Endothelial cell of umbilical vein (primary cell): Measurements from ENCODE around the gene CLSTN2. TPM values are rescaled to one million over a fixed set of nuclear protein-coding genes. Genes with fewer than 3 reads are reported as not detected.

Experiments
- BruUV-seq: library from RNA; stranded (reverse); fragments of 400-500 nt; replicated peaks from 2 replicates; lab custom pipeline; 2021; lab: Mats Ljungman, UMichigan
- CTCF ChIA-PET: fragments of 300-600, 350-600 bp; sonication (Branson Sonifier 250); formaldehyde crosslinking; loops from one replicate; lab custom pipeline; 2021; ENCODE audit warnings: antibody characterized with exemption, inconsistent platforms; lab: Charles Lee
- POLR2A ChIA-PET: fragments of 300-600, 350-600 bp; sonication (Branson Sonifier 250); formaldehyde crosslinking; loops from one replicate; lab custom pipeline; 2021; ENCODE audit warnings: antibody characterized with exemption, inconsistent platforms; lab: Charles Lee
- DNase-seq: peaks from one replicate; pipeline ENCODE4 v3.0.0-alpha.2; 2011; ENCODE audit warnings: low read depth, low spot score
- FAIRE-seq: peaks from 2 replicates; lab custom pipeline; 2011; peaks lifted over from hg19 to GRCh38; lab: Jason Lieb, UNC
- H2AFZ ChIP-seq: 2 replicates; pipeline ENCODE4 v1.6.0; 2012; ENCODE audit warnings: low read depth, low read length, control low read depth, inconsistent platforms
- H3K27ac ChIP-seq: 2 replicates; pipeline ENCODE4 v1.5.1; 2011; ENCODE audit warnings: low read depth, mild to moderate bottlenecking, control low read depth, low read length, moderate library complexity; ENCODE audit not compliant: insufficient read depth
- H3K27me3 ChIP-seq, 2 experiments: 2 replicates each; pipeline versions ENCODE4 v1.6.0 to v1.6.1; 2011; ENCODE audit warnings: low read length in 2 of 2, mixed read lengths in 1 of 2; ENCODE audit not compliant: control insufficient read depth in 2 of 2, insufficient read depth in 2 of 2
- H3K36me3 ChIP-seq, 2 experiments: 2 replicates in 1 of 2; 3 replicates in 1 of 2; pipeline ENCODE4 v1.5.1; 2011; ENCODE audit warnings: low read length in 2 of 2, mild to moderate bottlenecking in 1 of 2, moderate library complexity in 1 of 2; ENCODE audit not compliant: control insufficient read depth in 2 of 2, insufficient read depth in 2 of 2; ENCODE audit errors: extremely low read depth in 1 of 2
- H3K4me1 ChIP-seq: 3 replicates; pipeline ENCODE4 v1.5.1; 2011; ENCODE audit warnings: mild to moderate bottlenecking, low read length; ENCODE audit not compliant: control insufficient read depth, insufficient read depth; ENCODE audit errors: extremely low read depth
- H3K4me2 ChIP-seq: 2 replicates; pipeline ENCODE4 v1.6.1; 2011; ENCODE audit warnings: low read length, control low read depth, mixed read lengths; ENCODE audit not compliant: insufficient read depth
- H3K4me3 ChIP-seq, 3 experiments: fragments of 200-600 bp in 1 of 3; sonication (generic), shearing (Covaris generic) in 1 of 3; replicated peaks in 1 of 3; 2 replicates each; pipeline ENCODE4 v1.5.1; 2011 to 2016; ENCODE audit warnings: control low read depth in 3 of 3, low read length in 3 of 3, mild to moderate bottlenecking in 2 of 3, inconsistent platforms in 1 of 3, low read depth in 1 of 3, moderate library complexity in 1 of 3; ENCODE audit not compliant: insufficient read depth in 1 of 3
- H3K79me2 ChIP-seq: 2 replicates; pipeline ENCODE4 v1.6.0; 2012; ENCODE audit warnings: low read length, inconsistent platforms; ENCODE audit not compliant: control insufficient read depth, insufficient read depth
- H3K9ac ChIP-seq: replicated peaks from 2 replicates; pipeline ENCODE3; 2011; ENCODE audit warnings: low read length, control low read depth; ENCODE audit not compliant: insufficient read depth; ENCODE audit errors: extremely low read depth
- H3K9me1 ChIP-seq: replicated peaks from 3 replicates; pipeline ENCODE4 v1.6.0; 2011; ENCODE audit warnings: mild to moderate bottlenecking, low read length; ENCODE audit not compliant: control insufficient read depth, insufficient read depth; ENCODE audit errors: extremely low read depth
- H3K9me3 ChIP-seq: replicated peaks from 2 replicates; pipeline ENCODE4 v1.5.1; 2012; ENCODE audit warnings: low read length, inconsistent platforms; ENCODE audit not compliant: control insufficient read depth, insufficient read depth
- H4K20me1 ChIP-seq: replicated peaks from 2 replicates; pipeline ENCODE3; 2011; ENCODE audit warnings: mild to moderate bottlenecking, low read length; ENCODE audit not compliant: control insufficient read depth, insufficient read depth; ENCODE audit errors: extremely low read depth
- EZH2 ChIP-seq: IDR thresholded peaks from 2 replicates; pipeline ENCODE4 v1.6.1; 2012; ENCODE audit warnings: borderline replicate concordance, low read depth, mild to moderate bottlenecking, moderate library complexity, low read length, inconsistent platforms; ENCODE audit not compliant: severe bottlenecking
- FOS ChIP-seq: IDR thresholded peaks from 2 replicates; pipeline ENCODE4 v1.6.1; 2011; ENCODE audit warnings: mild to moderate bottlenecking, low read length, moderate library complexity, borderline replicate concordance; ENCODE audit not compliant: insufficient read depth
- GATA2 ChIP-seq: IDR thresholded peaks from 2 replicates; pipeline ENCODE4 v1.7.0; 2011; ENCODE audit warnings: low read depth, mild to moderate bottlenecking, moderate library complexity, mixed read lengths, low read length; ENCODE audit not compliant: insufficient read length, insufficient read depth
- JUN ChIP-seq: IDR thresholded peaks from 2 replicates; pipeline ENCODE4 v1.6.1; 2011; ENCODE audit warnings: borderline replicate concordance, low read depth; ENCODE audit not compliant: insufficient read length, insufficient read depth
- MYC ChIP-seq: IDR thresholded peaks from one replicate; pipeline ENCODE4 v1.6.1; 2011; ENCODE audit warnings: mild to moderate bottlenecking, low read depth, low read length
- POLR2A ChIP-seq: IDR thresholded peaks from 2 replicates; pipeline ENCODE4 v1.6.1; 2012; ENCODE audit warnings: low read depth, mild to moderate bottlenecking, control low read depth, low read length
- POLR2AphosphoS5 ChIP-seq: IDR thresholded peaks from 2 replicates; pipeline ENCODE4 v1.6.1; 2012; ENCODE audit warnings: low read depth, mild to moderate bottlenecking, control low read depth, low read length, moderate library complexity; ENCODE audit not compliant: insufficient read depth
- dilution Hi-C: fragments of 300-500 bp; cut with MboI; formaldehyde crosslinking; loops from one replicate; pipeline ENCODE4 v1.15.0; 2019; ENCODE audit warnings: low sequenced_read_pairs; ENCODE audit not compliant: extremely low pct_ligation_motif_present
- intact Hi-C: fragments of 100-400 bp; cut with micrococcal nuclease; formaldehyde crosslinking; loops from one replicate; pipeline ENCODE4 v1.10.0; 2022
- polyA plus RNA-seq, 4 experiments: library from polyadenylated mRNA; depleted of rRNA in 3 of 4; stranded (reverse) in 3 of 4; unstranded in 1 of 4; fragments of >200 nt; gene quantifications; 2 replicates each; pipeline versions ENCODE4 v1.2.1 to v1.2.3, GENCODE V29; 2011 to 2012; ENCODE audit warnings: missing spikeins in 1 of 4
- total RNA-seq: library from RNA; stranded (reverse); gene quantifications from 2 replicates; pipeline ENCODE4 v1.2.3, GENCODE V29; 2021
- TF ChIP-seq, protein P1 (sequence below): IDR thresholded peaks from 2 replicates; pipeline ENCODE4 v1.6.1; 2011; ENCODE audit not compliant: insufficient read depth, insufficient read length
- TF ChIP-seq, protein P2 (sequence below), 2 donors: IDR thresholded peaks; 1 replicate in 1 of 2; 2 replicates in 1 of 2; pipeline ENCODE4 v1.5.1; 2011; ENCODE audit warnings: low read length in 2 of 2, mild to moderate bottlenecking in 2 of 2, moderate library complexity in 2 of 2, control low read depth in 1 of 2, inconsistent platforms in 1 of 2, low read depth in 1 of 2; ENCODE audit not compliant: insufficient read depth in 1 of 2; ENCODE audit errors: extremely low read depth in 1 of 2

Gene CLSTN2
- total and polyA plus RNA-seq, 2 donors (not counting 3 experiments of a cell fraction or from before 2014, with no cell fraction given) = 0.26 to 0.38 TPM

DNA sequence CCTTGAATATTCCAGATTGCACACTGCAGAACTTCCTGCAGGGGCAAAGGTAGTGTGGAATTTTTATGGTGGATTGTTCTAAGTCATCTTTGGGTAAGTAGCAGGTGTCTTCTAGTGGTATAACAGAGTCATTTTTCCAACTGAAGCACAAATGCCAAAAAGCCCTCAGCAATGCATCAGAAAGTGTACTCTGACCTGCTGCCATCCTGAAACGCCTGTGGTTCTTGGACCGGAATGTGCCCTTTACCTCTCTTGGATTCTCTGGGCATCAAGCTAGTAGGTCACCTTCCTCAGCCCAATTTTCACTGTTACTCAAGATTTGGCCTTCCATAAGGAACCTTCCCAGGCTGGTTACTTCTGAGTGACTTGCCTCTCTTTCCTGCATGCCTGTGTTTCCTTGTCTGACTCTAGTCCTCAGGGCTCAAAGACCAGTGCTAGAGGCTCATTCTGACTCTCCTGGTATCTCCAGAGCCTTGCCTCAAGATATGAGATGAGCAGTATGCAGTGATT, 4.8 kb downstream of the CLSTN2 start:
- peaks cover 15 to 19% of the 10 kb centered on the region in 2 experiments for H3K27me3 ChIP-seq
- FAIRE-seq = no peak
- no peak overlapping the region for H2AFZ ChIP-seq
- ChIA-PET POLR2A (no interaction called here), CTCF (no interaction called here)
- no peak overlapping the region for H3K27ac ChIP-seq
- H3K9ac ChIP-seq = no peak overlapping the region
- no peaks in the 10 kb centered on the region for H3K36me3 ChIP-seq
- H3K9me3 ChIP-seq = no peaks in the 10 kb centered on the region
- dilution Hi-C loops = no loop called here
- no peaks in the 10 kb centered on the region for H3K9me1 ChIP-seq
- H4K20me1 ChIP-seq = no peaks in the 10 kb centered on the region
- H3K4me3 ChIP-seq = no peak overlapping the region
- DNase-seq = no peak
- intact Hi-C loops = no loop called here
- no peak overlapping the region for H3K4me2 ChIP-seq
- no TSS peak for BruUV-seq
- TF ChIP-seq, protein P1, sequence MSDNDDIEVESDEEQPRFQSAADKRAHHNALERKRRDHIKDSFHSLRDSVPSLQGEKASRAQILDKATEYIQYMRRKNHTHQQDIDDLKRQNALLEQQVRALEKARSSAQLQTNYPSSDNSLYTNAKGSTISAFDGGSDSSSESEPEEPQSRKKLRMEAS = no peak
- TF ChIP-seq JUN (no peak), POLR2AphosphoS5 (no peak), FOS (no peak), GATA2 (no peak), POLR2A (no peak), EZH2 (no peak), MYC (no peak)
- TF ChIP-seq, protein P2, sequence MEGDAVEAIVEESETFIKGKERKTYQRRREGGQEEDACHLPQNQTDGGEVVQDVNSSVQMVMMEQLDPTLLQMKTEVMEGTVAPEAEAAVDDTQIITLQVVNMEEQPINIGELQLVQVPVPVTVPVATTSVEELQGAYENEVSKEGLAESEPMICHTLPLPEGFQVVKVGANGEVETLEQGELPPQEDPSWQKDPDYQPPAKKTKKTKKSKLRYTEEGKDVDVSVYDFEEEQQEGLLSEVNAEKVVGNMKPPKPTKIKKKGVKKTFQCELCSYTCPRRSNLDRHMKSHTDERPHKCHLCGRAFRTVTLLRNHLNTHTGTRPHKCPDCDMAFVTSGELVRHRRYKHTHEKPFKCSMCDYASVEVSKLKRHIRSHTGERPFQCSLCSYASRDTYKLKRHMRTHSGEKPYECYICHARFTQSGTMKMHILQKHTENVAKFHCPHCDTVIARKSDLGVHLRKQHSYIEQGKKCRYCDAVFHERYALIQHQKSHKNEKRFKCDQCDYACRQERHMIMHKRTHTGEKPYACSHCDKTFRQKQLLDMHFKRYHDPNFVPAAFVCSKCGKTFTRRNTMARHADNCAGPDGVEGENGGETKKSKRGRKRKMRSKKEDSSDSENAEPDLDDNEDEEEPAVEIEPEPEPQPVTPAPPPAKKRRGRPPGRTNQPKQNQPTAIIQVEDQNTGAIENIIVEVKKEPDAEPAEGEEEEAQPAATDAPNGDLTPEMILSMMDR (IDR thresholded peaks at IDR 0.05; ENCODE audit: extremely low read depth in 1 of 2, insufficient read depth in 1 of 2, low read depth in 1 of 2, low read length in 2 of 2) = no peak
- H3K4me1 ChIP-seq = no peaks in the 10 kb centered on the region
- H3K79me2 ChIP-seq = no peaks in the 10 kb centered on the region
